HepG2 (cell line): ENCODE measurements around the gene XXYLT1. TPM values are rescaled to one million over a fixed set of nuclear protein-coding genes. Genes with fewer than 3 reads are reported as not detected.

Experiments
- ATF2 ChIP-seq: sonication (generic); formaldehyde crosslinking; IDR thresholded peaks from 2 replicates; pipeline ENCODE4 v1.4.0; 2020; ENCODE audit warnings: missing genetic modification reagents
- E2F2 ChIP-seq: sonication (generic); formaldehyde crosslinking; IDR thresholded peaks from 2 replicates; pipeline ENCODE4 v1.4.0; 2020; ENCODE audit warnings: missing genetic modification reagents, borderline replicate concordance
- EEA1 ChIP-seq: sonication (generic); formaldehyde crosslinking; IDR thresholded peaks from 2 replicates; pipeline ENCODE4 v1.5.1; 2020; ENCODE audit warnings: mild to moderate bottlenecking, missing genetic modification reagents, borderline replicate concordance
- ELF4 ChIP-seq: sonication (generic); formaldehyde crosslinking; IDR thresholded peaks from 2 replicates; pipeline ENCODE4 v1.5.0; 2020; ENCODE audit warnings: missing genetic modification reagents, mild to moderate bottlenecking, moderate library complexity, borderline replicate concordance
- FOXC1 ChIP-seq: sonication (generic); formaldehyde crosslinking; IDR thresholded peaks from 2 replicates; pipeline ENCODE4 v1.8.0; 2022; ENCODE audit warnings: mild to moderate bottlenecking, missing genetic modification reagents, borderline replicate concordance
- GATAD1 ChIP-seq: IDR thresholded peaks from 2 replicates; pipeline ENCODE4 v1.6.1; 2016; ENCODE audit warnings: missing genetic modification reagents, missing compliant biosample characterization
- HNRNPK ChIP-seq: fragments of 200-400 bp; formaldehyde crosslinking; IDR thresholded peaks from 2 replicates; pipeline ENCODE4 v1.6.1; 2018; ENCODE audit warnings: low read length, low read depth, moderate library complexity, mild to moderate bottlenecking; ENCODE audit not compliant: poor library complexity, severe bottlenecking
- HOXA9 ChIP-seq: sonication (generic); formaldehyde crosslinking; IDR thresholded peaks from 2 replicates; pipeline ENCODE4 v1.8.1; 2022; ENCODE audit warnings: missing genetic modification reagents, mild to moderate bottlenecking, moderate library complexity, borderline replicate concordance
- KDM5B ChIP-seq: sonication (generic); formaldehyde crosslinking; IDR thresholded peaks from 2 replicates; pipeline ENCODE4 v1.4.0; 2020; ENCODE audit warnings: missing genetic modification reagents, mild to moderate bottlenecking, borderline replicate concordance
- KDM6A ChIP-seq: IDR thresholded peaks from 2 replicates; pipeline ENCODE4 v1.6.1; 2016; ENCODE audit warnings: low read depth
- KLF16 ChIP-seq, 2 experiments: sonication (generic) in 1 of 2; formaldehyde crosslinking in 1 of 2; IDR thresholded peaks; 2 replicates each; pipeline versions ENCODE4 v1.6.1 to v1.8.0; 2016 to 2023; ENCODE audit warnings: missing genetic modification reagents in 2 of 2, missing compliant biosample characterization in 1 of 2
- NFE2 ChIP-seq: sonication (generic); formaldehyde crosslinking; IDR thresholded peaks from 2 replicates; pipeline ENCODE4 v1.4.0; 2020; ENCODE audit warnings: missing genetic modification reagents
- NFIC ChIP-seq: IDR thresholded peaks from 2 replicates; pipeline ENCODE4 v1.6.1; 2012; ENCODE audit warnings: mild to moderate bottlenecking, low read length, inconsistent platforms
- NFRKB ChIP-seq: fragments of 450-650 bp; IDR thresholded peaks from 2 replicates; pipeline ENCODE4 v1.6.1; 2017
- SOX6 ChIP-seq, 2 experiments: fragments of 450-650 bp in 1 of 2; sonication (generic) in 1 of 2; formaldehyde crosslinking in 1 of 2; IDR thresholded peaks; 2 replicates each; pipeline versions ENCODE4 v1.4.0 to v1.6.1; 2017 to 2020; ENCODE audit warnings: antibody characterized with exemption in 1 of 2, mild to moderate bottlenecking in 1 of 2, missing genetic modification reagents in 1 of 2
- TAF1 ChIP-seq: sonication (generic); formaldehyde crosslinking; IDR thresholded peaks from 2 replicates; pipeline ENCODE4 v1.4.0; 2020; ENCODE audit warnings: missing genetic modification reagents
- TP53 ChIP-seq: sonication (generic); formaldehyde crosslinking; conservative IDR thresholded peaks from 2 replicates; pipeline ENCODE4 v1.4.0; 2020; ENCODE audit warnings: missing genetic modification reagents
- ZBTB3 ChIP-seq: sonication (generic); formaldehyde crosslinking; IDR thresholded peaks from 2 replicates; pipeline ENCODE4 v1.4.0; 2020; ENCODE audit warnings: low read depth, mild to moderate bottlenecking, moderate library complexity, missing genetic modification reagents, borderline replicate concordance
- ZMAT3 ChIP-seq: sonication (generic); formaldehyde crosslinking; conservative IDR thresholded peaks from 2 replicates; pipeline ENCODE4 v1.7.0; 2021; ENCODE audit warnings: missing genetic modification reagents
- ZMYM4 ChIP-seq: sonication (generic); formaldehyde crosslinking; IDR thresholded peaks from 2 replicates; pipeline ENCODE4 v1.8.1; 2023; ENCODE audit warnings: mild to moderate bottlenecking, missing genetic modification reagents
- ZNF205 ChIP-seq: IDR thresholded peaks from 2 replicates; pipeline ENCODE4 v1.6.1; 2018; ENCODE audit warnings: missing biosample characterization, missing genetic modification reagents
- ZNF292 ChIP-seq: sonication (generic); formaldehyde crosslinking; IDR thresholded peaks from 2 replicates; pipeline ENCODE4 v1.8.1; 2022; ENCODE audit warnings: mild to moderate bottlenecking, low read depth, missing genetic modification reagents, borderline replicate concordance
- ZNF350 ChIP-seq: sonication (generic); formaldehyde crosslinking; IDR thresholded peaks from 2 replicates; pipeline ENCODE4 v1.4.0; 2020; ENCODE audit warnings: mild to moderate bottlenecking, low read depth, missing genetic modification reagents, borderline replicate concordance
- ZNF572 ChIP-seq: sonication (generic); formaldehyde crosslinking; IDR thresholded peaks from 2 replicates; pipeline ENCODE4 v1.5.1; 2020; ENCODE audit warnings: mild to moderate bottlenecking, missing genetic modification reagents
- ZNF629 ChIP-seq: sonication (generic); formaldehyde crosslinking; conservative IDR thresholded peaks from 2 replicates; pipeline ENCODE4 v1.5.0; 2020; ENCODE audit warnings: missing genetic modification reagents
- ZNF644 ChIP-seq: IDR thresholded peaks from 2 replicates; pipeline ENCODE4 v1.6.1; 2016; ENCODE audit warnings: low read depth
- ZNF776 ChIP-seq: sonication (generic); formaldehyde crosslinking; IDR thresholded peaks from 2 replicates; pipeline ENCODE4 v1.4.0; 2020; ENCODE audit warnings: mild to moderate bottlenecking, missing genetic modification reagents
- ZUFSP ChIP-seq: sonication (generic); formaldehyde crosslinking; IDR thresholded peaks from 2 replicates; pipeline ENCODE4 v1.9.0; 2021; ENCODE audit warnings: missing genetic modification reagents, mild to moderate bottlenecking, borderline replicate concordance
- polyA plus RNA-seq, 8 experiments: library from polyadenylated mRNA; depleted of rRNA in 3 of 8; stranded (reverse) in 7 of 8; unstranded in 1 of 8; fragments of >200 nt; fragmentation: Illumina TruSeq in 4 of 8; extraction: Trizol in 4 of 8; gene quantifications; 2 replicates each; pipeline versions ENCODE4 v1.2.1 to v1.2.3, GENCODE V29; 2011 to 2016; ENCODE audit warnings: low read depth in 4 of 8, missing spikeins in 1 of 8, mixed read lengths in 1 of 8; ENCODE audit not compliant: insufficient read depth in 1 of 8
- total RNA-seq, 5 experiments: library from RNA; depleted of rRNA; stranded (reverse); fragments of >200 nt; fragmentation: Illumina TruSeq; extraction: Trizol; gene quantifications; 2 replicates each; pipeline ENCODE4 v1.2.3, GENCODE V29; 2016; ENCODE audit warnings: low read depth in 1 of 5

Gene XXYLT1
- total and polyA plus RNA-seq, 2 of the 13 experiments (the other 11 are each of a cell fraction or from before 2014, with no cell fraction given): 17.7 to 19.0 TPM

GRCh38 chr3:195164573-195165264 lies 106.2 kb downstream of the XXYLT1 start (continued):
- no peak for TF ChIP-seq E2F2 (CRISPR knock-in tag)
- peak; percentile 26 for TF ChIP-seq TAF1 (CRISPR knock-in tag)
- no peak for TF ChIP-seq ZNF572
- peak in 1 of 2 experiments; percentile 95; a peak in 2 of 4 replicates for TF ChIP-seq KLF16 (CRISPR knock-in tag; IDR thresholded peaks at IDR 0.05)
- TF ChIP-seq FOXC1 (CRISPR knock-in tag): peak; percentile 84; the same call in 1 of the 2 replicates
- TF ChIP-seq ZNF350 (CRISPR knock-in tag): peak; percentile 79; the same call in 1 of the 2 replicates
- no peak for TF ChIP-seq EEA1
- TF ChIP-seq SOX6 (IDR thresholded peaks at IDR 0.05): no peak
- TF ChIP-seq SOX6 (CRISPR knock-in tag; IDR thresholded peaks at IDR 0.05): peak; percentile 99
- TF ChIP-seq ELF4 (CRISPR knock-in tag): no peak
- peak; percentile 63; the same call in 1 of the 2 replicates for TF ChIP-seq TP53 (CRISPR knock-in tag)
- peak; percentile 98 for TF ChIP-seq NFIC
- peak; percentile 92 for TF ChIP-seq ATF2 (CRISPR knock-in tag)
- no peak for TF ChIP-seq HOXA9
- TF ChIP-seq GATAD1: peak; percentile 82
- peak; percentile 79; the same call in 1 of the 2 replicates for TF ChIP-seq ZBTB3 (CRISPR knock-in tag)
- TF ChIP-seq ZNF629 (CRISPR knock-in tag): no peak; the same call in 1 of the 2 replicates
- peak; percentile 98 for TF ChIP-seq KDM6A
- peak; percentile 89 for TF ChIP-seq ZMYM4 (CRISPR knock-in tag)
- no peak for TF ChIP-seq NFRKB
- no peak for TF ChIP-seq ZMAT3 (CRISPR knock-in tag)
- no peak for TF ChIP-seq KDM5B (CRISPR knock-in tag)
- no peak for TF ChIP-seq ZUFSP (CRISPR knock-in tag)
- TF ChIP-seq NFE2: peak; percentile 84
- peak; percentile 83 for TF ChIP-seq ZNF205 (CRISPR knock-in tag)
- peak; percentile 95 for TF ChIP-seq ZNF644 (CRISPR knock-in tag)
- TF ChIP-seq ZNF776 (CRISPR knock-in tag): no peak
- peak; percentile 74 for TF ChIP-seq ZNF292 (CRISPR knock-in tag)
- no peak for TF ChIP-seq HNRNPK
